GM10847 (cell line): ENCODE results near the gene HIVEP3.

Experiments
- POLR2A ChIP-seq: IDR thresholded peaks from 2 replicates; pipeline ENCODE4 v1.6.1; 2011; ENCODE audit not compliant: insufficient read length; ENCODE audit errors: extremely low read depth

Gene HIVEP3

DNA sequence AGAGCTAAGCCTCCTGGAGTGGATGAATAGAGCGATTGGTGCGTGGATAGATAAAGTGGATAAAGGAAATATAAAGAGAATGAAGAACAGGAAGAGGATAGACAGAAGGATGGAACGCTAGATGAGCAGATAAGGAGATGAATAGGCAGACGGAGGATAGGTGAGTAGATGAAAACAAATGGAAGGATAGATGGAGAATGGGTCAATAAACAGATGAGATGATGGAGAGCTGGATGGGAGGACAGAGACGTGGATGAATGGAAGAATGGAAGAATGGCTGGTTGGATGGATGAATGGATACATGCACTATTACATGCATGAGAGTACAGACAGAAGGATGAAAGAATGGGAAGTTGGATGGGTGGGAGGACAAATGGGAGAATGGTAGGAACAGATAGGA, 399.1 kb downstream of the HIVEP3 start:
- TF ChIP-seq POLR2A: no peak

DNA sequence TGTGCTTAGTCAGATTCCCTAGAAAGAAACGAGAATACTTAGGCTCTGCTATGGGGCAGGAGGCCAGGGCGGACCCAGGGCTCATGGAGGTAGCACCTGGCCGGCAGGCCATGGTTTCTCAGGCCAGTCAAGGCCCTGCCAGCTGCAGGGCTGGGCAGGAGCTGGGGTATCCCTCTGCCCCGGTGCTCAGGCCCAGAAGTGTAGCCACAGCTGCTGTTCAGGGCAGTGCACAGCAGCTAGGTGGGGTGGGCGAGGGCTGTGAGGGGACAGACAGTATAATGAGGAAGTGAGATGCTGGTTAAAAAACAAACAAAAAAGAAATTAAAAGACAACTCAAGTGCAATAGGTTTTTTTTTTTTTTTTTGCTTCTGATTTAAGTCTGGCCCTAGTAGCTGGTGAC, 400.3 kb downstream of the HIVEP3 start:
- no peak for TF ChIP-seq POLR2A

DNA sequence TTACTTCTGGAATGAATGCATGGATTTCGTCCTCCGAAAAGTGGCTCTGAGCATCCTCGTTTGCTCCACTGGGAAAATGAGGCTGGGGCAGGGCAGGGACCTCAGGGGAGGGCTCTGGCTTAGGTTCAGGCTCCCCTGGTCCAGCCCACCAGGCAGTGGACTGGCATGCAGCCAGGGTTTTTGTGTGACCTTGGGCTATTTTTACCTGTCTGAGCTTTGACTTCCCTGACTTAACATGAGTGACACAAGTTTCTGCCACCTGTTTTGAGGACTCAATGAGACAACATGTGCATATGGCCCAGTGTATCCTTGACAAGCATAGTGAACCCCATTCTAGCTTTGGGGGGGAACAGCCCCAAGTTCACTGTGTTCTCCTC, 401.7 kb downstream of the HIVEP3 start:
- TF ChIP-seq POLR2A: no peak

DNA sequence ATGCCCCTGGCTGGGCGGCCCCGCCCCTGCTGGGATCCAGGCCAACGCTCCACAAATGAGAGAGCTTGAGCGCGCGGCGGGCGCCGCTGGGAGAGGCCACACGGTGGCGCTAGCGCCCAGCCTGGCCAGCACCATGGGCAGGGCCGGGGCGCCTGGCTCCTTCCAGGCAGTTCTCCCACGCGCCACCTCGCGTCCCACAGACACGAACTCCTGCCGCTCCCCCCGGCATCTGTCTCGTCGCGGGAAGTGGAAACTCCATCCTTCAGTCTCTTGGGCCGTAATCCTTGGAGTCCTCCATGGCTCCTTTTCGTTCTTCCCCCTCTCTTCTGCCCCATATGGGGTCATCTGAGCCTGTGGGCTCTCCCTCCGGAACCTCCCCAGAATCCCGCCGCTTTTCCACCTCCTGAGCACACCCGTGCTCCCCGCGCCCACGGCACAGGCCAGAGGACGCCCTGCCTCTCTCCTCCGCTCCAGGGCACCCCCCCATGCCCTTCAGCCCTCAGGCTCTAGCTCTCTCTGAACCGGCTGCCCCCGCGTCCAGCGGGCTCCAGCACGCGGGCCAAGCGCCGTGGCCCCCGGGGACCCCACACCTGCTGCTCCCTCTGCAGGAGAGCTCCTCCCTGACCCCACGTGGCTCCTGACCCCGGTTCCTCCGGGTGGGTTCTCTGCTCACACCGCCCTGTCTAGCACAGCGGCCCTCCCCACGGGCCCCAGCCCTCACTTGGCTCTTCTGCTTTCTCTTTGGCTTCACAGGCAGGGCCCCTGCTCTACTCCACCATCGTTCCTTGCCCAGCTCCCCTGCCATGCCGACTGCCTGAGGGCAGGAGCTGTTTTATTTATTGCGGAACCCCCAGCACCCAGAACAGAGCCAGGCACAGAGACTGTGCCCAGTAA, 402.3 kb downstream of the HIVEP3 start:
- TF ChIP-seq POLR2A: no peak

DNA sequence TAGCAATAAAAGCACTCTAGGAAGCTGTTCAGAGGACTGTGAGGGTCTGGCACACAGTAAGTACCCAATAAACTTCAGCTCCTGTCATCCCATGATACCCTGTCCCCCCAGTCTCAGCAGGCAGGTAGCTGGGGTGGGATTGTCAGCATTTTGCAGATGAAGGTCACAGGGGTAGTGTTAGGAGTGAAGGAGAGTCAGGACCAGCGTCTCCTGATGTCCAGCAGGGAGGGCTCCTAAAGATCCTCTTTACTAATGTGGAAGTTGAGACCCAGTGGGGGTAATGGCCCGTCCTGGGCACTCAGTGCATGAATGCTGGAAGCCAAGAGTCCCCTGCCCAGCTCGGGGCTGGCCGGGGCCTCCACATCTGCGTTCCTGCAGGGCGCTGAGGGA, 402.9 kb downstream of the HIVEP3 start:
- TF ChIP-seq POLR2A: no peak

DNA sequence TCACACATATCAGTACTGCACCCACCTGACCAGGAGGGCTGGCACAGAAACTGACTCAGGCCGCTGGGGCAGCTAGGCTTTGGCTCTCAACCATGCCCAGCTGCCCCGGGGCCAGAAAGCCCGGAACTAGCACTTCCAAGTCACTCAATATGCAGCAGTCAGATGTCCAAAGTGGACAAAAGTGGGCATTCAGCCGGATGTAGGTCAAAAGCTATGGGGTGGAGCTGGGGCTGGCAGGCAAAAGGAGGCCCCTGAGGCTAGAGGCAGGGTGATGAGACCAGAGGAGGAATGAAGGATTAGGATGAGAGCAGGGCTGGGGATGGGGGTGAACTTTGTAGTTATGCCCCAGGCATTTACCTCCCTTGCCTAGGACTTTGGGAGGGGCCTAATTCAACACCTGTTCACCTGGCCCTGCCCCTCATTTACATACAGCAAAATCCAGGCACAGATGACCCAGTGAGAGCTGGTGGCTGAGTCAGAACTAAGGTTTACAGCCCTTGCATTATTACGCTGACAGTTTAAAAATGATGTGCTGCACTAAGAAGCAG, 403.5 kb downstream of the HIVEP3 start:
- TF ChIP-seq POLR2A: no peak

DNA sequence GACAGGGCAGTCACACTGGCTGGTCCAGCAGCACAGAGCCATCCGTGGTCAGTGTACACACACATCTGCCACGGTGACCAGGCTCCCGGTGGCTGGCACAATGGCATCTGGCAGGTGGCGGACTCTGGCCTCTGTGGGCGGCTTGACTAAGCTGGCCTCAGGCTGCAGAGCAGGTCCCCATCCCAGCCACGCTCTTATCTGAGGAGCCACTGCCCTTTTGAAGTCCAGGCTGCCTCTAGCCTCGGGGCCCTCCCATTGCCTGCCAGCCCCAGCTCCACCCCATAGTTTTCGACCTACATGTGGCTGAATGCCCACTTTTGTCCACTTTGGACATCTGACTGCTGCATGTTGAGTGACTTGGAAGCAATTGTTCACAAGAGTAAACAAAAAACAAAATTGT, 404.3 kb downstream of the HIVEP3 start:
- TF ChIP-seq POLR2A: no peak

DNA sequence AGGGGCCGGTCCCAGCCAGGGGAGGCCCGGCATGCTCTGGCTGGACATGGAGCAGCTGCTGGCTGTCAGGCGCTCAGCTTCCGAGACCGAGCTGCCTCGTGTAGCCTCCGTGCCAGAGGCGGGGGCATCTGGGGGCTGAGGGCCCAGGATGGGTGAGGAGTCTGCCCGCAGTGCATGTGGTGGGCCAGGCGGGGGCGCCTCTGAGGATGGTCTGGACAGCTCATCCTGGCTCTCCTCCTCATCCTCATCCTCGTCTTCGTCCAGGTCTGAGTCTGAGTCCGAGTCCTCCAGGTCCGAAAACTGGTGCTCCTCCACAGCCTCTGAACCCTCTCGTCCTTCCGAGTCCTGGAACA, 405.4 kb downstream of the HIVEP3 start:
- no peak for TF ChIP-seq POLR2A

DNA sequence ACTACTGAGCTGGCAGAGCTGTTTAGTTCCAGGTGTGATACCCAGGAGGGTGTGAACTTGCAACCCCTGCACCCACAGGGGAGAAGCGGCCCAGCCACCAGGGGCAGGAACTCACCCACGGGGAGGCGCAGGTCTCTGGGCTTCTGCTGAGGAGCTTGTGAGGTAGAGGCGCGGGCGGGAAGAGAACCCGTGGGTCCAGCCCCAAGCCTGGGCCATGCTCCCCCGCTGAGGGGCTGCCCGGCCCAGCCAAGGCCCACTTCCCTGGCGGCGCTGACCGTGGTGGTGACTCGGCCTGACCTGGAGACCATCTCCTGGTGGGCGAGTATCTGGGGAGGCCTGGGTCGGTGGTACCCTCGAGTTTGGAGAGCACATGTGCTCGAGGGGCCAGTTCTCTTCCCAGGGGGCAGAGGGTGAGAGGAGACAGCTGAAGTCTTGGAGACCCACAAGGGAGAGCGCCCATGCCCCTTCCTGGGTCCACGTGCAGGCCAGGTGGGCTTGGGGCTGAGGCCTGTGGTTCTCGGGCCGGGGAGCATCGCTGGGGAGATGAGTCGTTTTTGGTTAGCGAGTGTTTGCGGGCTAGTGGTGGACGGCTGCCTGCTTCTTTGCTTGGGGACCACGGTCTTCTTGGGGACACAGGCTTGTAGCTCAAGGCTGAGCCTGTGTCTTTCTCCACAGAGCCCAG, 405.9 kb downstream of the HIVEP3 start:
- TF ChIP-seq POLR2A: no peak

DNA sequence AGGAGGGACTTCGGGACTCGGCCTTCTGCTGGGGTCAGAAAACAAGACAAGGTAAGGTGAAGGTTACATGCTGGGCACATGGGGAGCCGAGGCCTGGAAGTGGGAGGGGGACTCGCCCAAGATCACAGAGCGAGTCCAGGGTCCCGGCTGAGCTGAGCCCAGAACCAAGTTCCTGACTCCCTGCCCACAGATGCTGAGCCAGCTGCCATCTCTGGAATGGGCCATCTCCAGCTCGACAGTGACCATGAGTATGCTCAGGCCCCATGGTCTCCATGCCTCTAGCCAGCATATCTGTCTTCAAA, 407.5 kb downstream of the HIVEP3 start:
- no peak for TF ChIP-seq POLR2A

DNA sequence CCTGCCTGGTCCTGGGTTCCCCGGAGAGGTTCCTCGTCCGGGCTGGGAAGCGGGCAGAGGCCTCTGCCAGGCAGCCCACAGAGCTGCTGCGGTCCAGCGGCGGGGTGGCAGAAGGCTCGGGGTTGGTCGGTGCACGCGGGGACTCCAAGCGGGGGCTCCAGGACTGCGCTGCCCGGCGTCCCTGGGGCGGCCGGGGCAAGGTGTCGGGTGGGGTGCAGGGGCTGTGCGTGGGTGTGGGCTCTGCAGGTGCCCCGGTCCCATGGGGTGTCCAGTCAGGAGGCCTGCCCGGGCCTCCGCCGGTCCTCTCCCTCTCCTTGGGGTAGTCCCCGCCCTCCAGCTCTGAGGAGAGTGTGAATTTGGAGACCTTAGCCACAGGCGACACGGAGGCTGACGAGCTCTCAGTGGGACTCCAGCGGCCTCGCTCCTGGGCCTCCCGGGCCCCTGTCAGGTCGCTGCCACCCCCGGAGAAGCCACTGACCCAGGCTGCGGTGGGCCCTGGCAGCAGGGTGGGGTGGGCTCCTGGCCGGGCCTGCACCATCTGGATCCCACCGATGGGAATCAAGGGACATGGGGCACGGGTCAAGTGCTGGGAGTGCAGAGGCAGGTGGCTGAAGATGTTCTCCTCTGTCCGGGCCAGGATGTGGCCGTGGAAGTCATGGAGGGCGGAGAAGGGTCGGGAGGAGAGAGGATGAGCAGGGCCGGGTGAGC, 408.0 kb downstream of the HIVEP3 start:
- no peak for TF ChIP-seq POLR2A

DNA sequence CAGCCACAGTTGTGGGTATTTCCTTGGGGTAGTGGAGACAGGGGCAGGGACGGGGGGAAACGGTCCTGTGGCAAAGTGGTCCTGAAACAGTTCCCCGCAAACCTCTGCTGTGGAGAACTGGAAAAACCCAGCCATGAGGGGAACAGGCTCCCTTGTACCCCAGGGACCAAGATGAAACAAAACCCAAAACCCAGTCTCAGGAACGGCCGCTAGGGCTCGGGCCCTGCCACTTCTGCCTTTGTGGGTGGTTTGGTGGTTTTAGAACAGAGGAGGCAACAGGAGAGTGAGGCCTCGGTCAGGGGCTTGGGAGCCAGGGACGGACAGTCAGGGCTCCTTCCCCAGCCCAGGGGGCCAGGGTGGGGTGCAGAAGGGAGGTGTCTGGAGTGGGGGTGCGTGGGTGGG, 409.5 kb downstream of the HIVEP3 start:
- no peak for TF ChIP-seq POLR2A

DNA sequence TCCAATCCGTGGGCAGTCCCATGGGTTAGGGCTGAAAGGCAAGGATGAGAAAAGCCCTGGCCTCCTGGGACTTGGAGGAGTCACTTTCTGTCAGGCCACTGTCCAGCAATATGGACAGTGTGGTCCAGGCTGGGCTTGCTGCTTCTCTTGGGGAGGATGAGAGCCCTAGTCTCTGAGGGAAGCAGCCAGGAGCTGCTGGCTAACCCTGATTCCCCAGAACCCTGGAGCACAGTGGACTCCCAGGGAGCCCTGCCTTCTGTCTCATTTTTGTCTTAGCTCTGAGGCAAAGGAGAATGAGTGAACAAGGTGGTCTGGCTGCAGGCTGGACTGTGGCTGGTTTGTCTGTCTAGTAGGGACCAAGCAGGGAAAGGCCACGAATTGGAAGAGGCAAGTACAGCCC, 410.4 kb downstream of the HIVEP3 start:
- TF ChIP-seq POLR2A: no peak

DNA sequence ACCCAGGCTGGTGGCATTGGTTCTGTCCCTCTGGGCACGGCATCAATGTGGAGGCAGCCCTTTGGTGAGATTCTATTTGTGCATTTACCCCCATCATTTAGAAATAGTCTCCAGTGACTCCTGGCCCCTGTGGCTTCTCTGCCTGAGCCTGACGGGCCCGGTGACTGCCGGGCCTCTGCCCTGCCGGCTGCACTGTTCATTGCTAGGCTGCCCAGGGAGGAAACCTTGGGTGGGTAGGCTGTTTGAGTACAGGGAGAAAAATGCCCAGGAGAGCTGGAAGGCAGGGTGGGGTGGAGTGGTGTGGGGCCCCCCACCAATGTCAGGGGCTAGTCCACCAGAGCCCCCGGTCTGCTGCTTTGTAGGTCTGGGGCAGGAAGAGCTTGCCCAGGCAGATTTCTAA, 410.9 kb downstream of the HIVEP3 start:
- TF ChIP-seq POLR2A: no peak

DNA sequence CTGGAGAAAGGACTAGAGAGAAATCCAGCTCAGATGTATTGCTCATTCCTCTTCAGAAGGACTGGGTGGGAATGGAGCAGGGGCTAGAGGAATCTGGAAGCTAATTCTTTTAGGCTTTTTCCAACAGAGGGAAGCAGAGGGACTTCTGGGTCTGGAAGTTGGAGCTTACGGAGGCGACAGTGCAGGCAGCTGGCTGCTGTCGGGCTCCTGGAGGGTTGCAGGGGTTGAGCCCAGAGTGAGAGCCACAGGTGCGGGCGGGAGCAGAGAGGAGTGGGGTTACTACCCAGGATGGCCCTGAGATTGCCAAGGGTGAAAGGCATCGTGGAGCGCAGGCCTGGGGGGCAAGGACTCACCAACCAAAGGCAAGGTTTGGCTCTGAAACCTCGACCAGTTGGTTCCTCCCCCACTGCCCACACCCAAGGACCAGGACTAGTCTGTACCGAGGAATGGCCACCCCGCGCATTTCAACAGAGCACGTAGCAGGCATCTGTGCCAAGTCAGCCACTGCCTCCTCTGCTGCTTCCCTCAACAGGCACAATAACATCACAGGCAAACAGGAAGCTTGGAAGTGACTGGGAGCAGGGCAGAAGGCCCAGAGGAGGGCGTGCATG, 411.5 kb downstream of the HIVEP3 start:
- TF ChIP-seq POLR2A: no peak

DNA sequence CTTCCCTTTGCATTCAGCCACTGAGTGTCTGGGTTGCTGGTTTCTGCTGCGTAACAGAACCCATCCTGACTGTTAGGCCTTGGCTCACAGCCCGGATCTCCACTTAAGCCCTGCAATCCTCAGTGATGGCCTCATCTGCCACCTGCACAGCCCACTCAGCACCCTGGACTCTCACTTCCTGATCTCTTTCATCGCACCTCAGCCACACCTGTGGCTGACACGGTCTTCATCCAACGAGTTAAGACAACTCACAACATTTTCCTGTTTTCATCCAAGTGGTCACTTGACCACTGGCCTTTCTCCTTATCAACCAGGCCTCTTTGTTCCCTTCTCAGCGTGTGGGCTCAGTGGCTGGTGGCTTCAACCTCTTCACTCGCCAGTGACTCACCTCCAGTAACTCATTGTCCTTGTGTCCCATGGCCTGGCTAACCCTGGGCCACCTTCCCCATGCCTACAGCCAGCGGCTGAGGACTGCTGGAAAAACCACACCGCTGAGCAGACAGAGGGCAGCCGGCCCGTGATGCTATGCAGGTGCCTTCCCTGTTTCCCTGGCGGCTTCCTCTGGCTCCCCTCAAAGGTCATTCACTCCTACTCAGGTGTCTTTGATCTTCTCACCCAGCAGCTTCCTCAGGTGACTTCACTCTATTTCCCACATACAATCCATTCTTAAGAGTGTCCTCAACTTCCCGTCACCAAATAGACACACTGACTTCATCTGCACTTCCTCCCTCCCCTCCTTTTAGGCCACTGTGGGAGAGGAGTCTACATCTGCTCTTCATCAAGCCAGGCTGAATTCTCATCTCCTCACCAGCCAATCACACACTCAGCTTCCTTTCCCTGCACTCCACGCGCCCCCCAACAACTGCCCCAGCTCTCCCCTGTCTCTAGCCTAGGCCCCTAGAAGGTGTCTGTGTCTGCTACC, 414.3 kb downstream of the HIVEP3 start:
- no peak for TF ChIP-seq POLR2A
